HEK293 (cell line): ENCODE data around the gene SRSF9.

Experiments
- GLI2 ChIP-seq: fragments of 450-650 bp; formaldehyde crosslinking; IDR thresholded peaks from 2 replicates; pipeline ENCODE4; 2017; ENCODE audit warnings: missing biosample characterization, missing genetic modification characterization, low read depth, borderline replicate concordance
- KLF10 ChIP-seq: fragments of 450-650 bp; IDR thresholded peaks from 2 replicates; pipeline ENCODE4 v1.5.1; 2018; ENCODE audit warnings: missing biosample characterization, mild to moderate bottlenecking, missing genetic modification characterization
- KLF8 ChIP-seq: fragments of 450-650 bp; formaldehyde crosslinking; IDR thresholded peaks from 2 replicates; pipeline ENCODE4 v1.5.1; 2016; ENCODE audit warnings: missing biosample characterization, missing genetic modification characterization
- OVOL3 ChIP-seq: fragments of 450-650 bp; formaldehyde crosslinking; IDR thresholded peaks from 2 replicates; pipeline ENCODE4 v1.5.1; 2016; ENCODE audit warnings: missing biosample characterization, missing genetic modification characterization
- PRDM1 ChIP-seq: fragments of 450-650 bp; formaldehyde crosslinking; IDR thresholded peaks from 2 replicates; pipeline ENCODE4; 2016; ENCODE audit warnings: missing biosample characterization, missing genetic modification characterization
- WT1 ChIP-seq: fragments of 450-650 bp; formaldehyde crosslinking; IDR thresholded peaks from 2 replicates; pipeline ENCODE4 v1.5.1; 2016; ENCODE audit warnings: missing biosample characterization, missing genetic modification characterization
- YY2 ChIP-seq: fragments of 450-650 bp; formaldehyde crosslinking; IDR thresholded peaks from 2 replicates; pipeline ENCODE4 v1.5.1; 2016; ENCODE audit warnings: missing biosample characterization, missing genetic modification characterization
- ZBTB1 ChIP-seq: fragments of 450-650 bp; formaldehyde crosslinking; IDR thresholded peaks from 2 replicates; pipeline ENCODE4 v1.5.1; 2016; ENCODE audit warnings: missing biosample characterization, missing genetic modification characterization
- ZBTB10 ChIP-seq: fragments of 450-650 bp; formaldehyde crosslinking; IDR thresholded peaks from 2 replicates; pipeline ENCODE4 v1.5.1; 2016; ENCODE audit warnings: missing biosample characterization, missing genetic modification characterization
- ZBTB6 ChIP-seq: fragments of 450-650 bp; formaldehyde crosslinking; IDR thresholded peaks from 2 replicates; pipeline ENCODE4 v1.5.1; 2017; ENCODE audit warnings: missing biosample characterization, missing genetic modification characterization
- ZFHX2 ChIP-seq: fragments of 450-650 bp; formaldehyde crosslinking; conservative IDR thresholded peaks from 2 replicates; pipeline ENCODE4 v1.5.1; 2016; ENCODE audit warnings: missing biosample characterization, missing genetic modification characterization
- ZNF133 ChIP-seq: fragments of 450-650 bp; formaldehyde crosslinking; IDR thresholded peaks from 2 replicates; pipeline ENCODE4 v1.5.1; 2016; ENCODE audit warnings: missing biosample characterization, missing genetic modification characterization
- ZNF148 ChIP-seq: fragments of 450-650 bp; formaldehyde crosslinking; IDR thresholded peaks from 2 replicates; pipeline ENCODE4 v1.5.0; 2017; ENCODE audit warnings: missing biosample characterization, missing genetic modification characterization, borderline replicate concordance
- ZNF18 ChIP-seq: fragments of 450-650 bp; formaldehyde crosslinking; IDR thresholded peaks from 2 replicates; pipeline ENCODE4 v1.5.1; 2016; ENCODE audit warnings: missing biosample characterization, missing genetic modification characterization
- ZNF280C ChIP-seq: fragments of 450-650 bp; formaldehyde crosslinking; IDR thresholded peaks from 2 replicates; pipeline ENCODE4 v1.5.1; 2016; ENCODE audit warnings: missing biosample characterization, missing genetic modification characterization
- ZNF404 ChIP-seq: fragments of 450-650 bp; formaldehyde crosslinking; IDR thresholded peaks from 2 replicates; pipeline ENCODE4 v1.5.1; 2017; ENCODE audit warnings: missing biosample characterization, missing genetic modification characterization
- ZNF426 ChIP-seq: fragments of 450-650 bp; formaldehyde crosslinking; IDR thresholded peaks from 2 replicates; pipeline ENCODE4 v1.5.1; 2017; ENCODE audit warnings: missing biosample characterization, missing genetic modification characterization, mild to moderate bottlenecking, inconsistent platforms, moderate library complexity
- ZNF510 ChIP-seq: fragments of 450-650 bp; formaldehyde crosslinking; IDR thresholded peaks from 2 replicates; pipeline ENCODE4 v1.5.1; 2018; ENCODE audit warnings: mild to moderate bottlenecking, missing genetic modification characterization, missing biosample characterization; ENCODE audit not compliant: insufficient replicate concordance
- ZNF639 ChIP-seq: fragments of 450-650 bp; formaldehyde crosslinking; IDR thresholded peaks from 2 replicates; pipeline ENCODE4 v1.5.1; 2016; ENCODE audit warnings: missing biosample characterization, missing genetic modification characterization
- ZNF645 ChIP-seq: fragments of 450-650 bp; formaldehyde crosslinking; IDR thresholded peaks from 2 replicates; pipeline ENCODE4; 2016; ENCODE audit warnings: missing biosample characterization, missing genetic modification characterization
- ZNF747 ChIP-seq: fragments of 450-650 bp; formaldehyde crosslinking; IDR thresholded peaks from 2 replicates; pipeline ENCODE4 v1.5.1; 2016; ENCODE audit warnings: missing biosample characterization, missing genetic modification characterization
- ZNF777 ChIP-seq: fragments of 450-650 bp; formaldehyde crosslinking; IDR thresholded peaks from 2 replicates; pipeline ENCODE4 v1.5.1; 2017; ENCODE audit warnings: missing biosample characterization, missing genetic modification characterization, borderline replicate concordance
- ZSCAN5A ChIP-seq: fragments of 450-650 bp; formaldehyde crosslinking; IDR thresholded peaks from 2 replicates; pipeline ENCODE4 v1.5.1; 2016; ENCODE audit warnings: missing biosample characterization, missing genetic modification characterization

SRSF9 gene

GRCh38 chr12:120495731-120496412 lies 26.3 kb upstream of the SRSF9 start, which contains the start of gene DYNLL1 (continued):
- TF ChIP-seq ZNF777 (tag by site-specific recombination) (no peak), ZNF426 (tag by site-specific recombination) (no peak), ZNF280C (tag by site-specific recombination) (no peak), ZBTB10 (tag by site-specific recombination) (peak; percentile 70; the same call in 1 of the 2 replicates), ZNF404 (tag by site-specific recombination) (no peak), ZNF510 (tag by site-specific recombination) (no peak), ZNF133 (tag by site-specific recombination) (no peak), ZSCAN5A (tag by site-specific recombination) (no peak), ZNF18 (tag by site-specific recombination) (no peak), ZNF645 (tag by site-specific recombination) (no peak), ZNF639 (tag by site-specific recombination) (no peak), GLI2 (no peak), ZBTB1 (tag by site-specific recombination) (no peak), ZNF148 (tag by site-specific recombination) (no peak), KLF10 (tag by site-specific recombination) (peak; percentile 49; the same call in 1 of the 2 replicates), KLF8 (tag by site-specific recombination) (peak; percentile 70), ZNF747 (no peak), PRDM1 (tag by site-specific recombination) (no peak), OVOL3 (tag by site-specific recombination) (no peak), ZBTB6 (no peak), YY2 (tag by site-specific recombination) (no peak), ZFHX2 (tag by site-specific recombination) (no peak), WT1 (tag by site-specific recombination) (no peak)
